IMR-90 (cell line): ENCODE data around the gene CATSPER3.
"Not testable (repeated sequence)": the region's sequence is repeated elsewhere in the genome, so short reads cannot be mapped to it uniquely, and the experiment has no call there.

Source experiments
- BHLHE40 ChIP-seq: fragments of 150-350 bp; IDR thresholded peaks from 2 replicates; pipeline ENCODE4 v1.6.1; 2016; ENCODE audit warnings: mild to moderate bottlenecking, low read depth, low read length
- CEBPB ChIP-seq: IDR thresholded peaks from 2 replicates; pipeline ENCODE4 v1.6.1; 2012; ENCODE audit warnings: low read depth, low read length, improper control_type of control experiment
- CTCF ChIP-seq: conservative IDR thresholded peaks from 2 replicates; pipeline ENCODE4 v1.5.1; 2012; ENCODE audit warnings: mild to moderate bottlenecking, low read depth, low read length, improper control_type of control experiment
- ELK1 ChIP-seq: fragments of 150-350 bp; IDR thresholded peaks from 2 replicates; pipeline ENCODE4 v1.6.1; 2016; ENCODE audit warnings: low read depth, mild to moderate bottlenecking, low read length, moderate library complexity, borderline replicate concordance
- MAFK ChIP-seq: IDR thresholded peaks from 2 replicates; pipeline ENCODE4 v1.6.1; 2012; ENCODE audit warnings: low read depth, low read length, improper control_type of control experiment
- MAZ ChIP-seq: IDR thresholded peaks from 2 replicates; pipeline ENCODE4 v1.6.1; 2012; ENCODE audit warnings: low read depth, mild to moderate bottlenecking, low read length, improper control_type of control experiment, moderate library complexity, borderline replicate concordance
- MXI1 ChIP-seq: IDR thresholded peaks from 2 replicates; pipeline ENCODE4 v1.6.1; 2012; ENCODE audit warnings: low read depth, mild to moderate bottlenecking, low read length, moderate library complexity, borderline replicate concordance
- NFE2L2 ChIP-seq: fragments of 150-350 bp; IDR thresholded peaks from 2 replicates; pipeline ENCODE4 v1.6.1; 2016; ENCODE audit warnings: low read depth, mild to moderate bottlenecking, low read length
- POLR2A ChIP-seq: IDR thresholded peaks from 2 replicates; pipeline ENCODE4 v1.6.1; 2012; ENCODE audit warnings: mild to moderate bottlenecking, low read depth, low read length
- RAD21 ChIP-seq: IDR thresholded peaks from 2 replicates; pipeline ENCODE4 v1.6.1; 2012; ENCODE audit warnings: low read length, improper control_type of control experiment
- RCOR1 ChIP-seq: IDR thresholded peaks from 2 replicates; pipeline ENCODE4 v1.6.1; 2012; ENCODE audit warnings: mild to moderate bottlenecking, low read length, improper control_type of control experiment; ENCODE audit not compliant: insufficient replicate concordance
- RFX5 ChIP-seq: IDR thresholded peaks from 2 replicates; pipeline ENCODE4 v1.8.0; 2012; ENCODE audit warnings: low read depth, mild to moderate bottlenecking, low read length, moderate library complexity
- SMC3 ChIP-seq: fragments of 150-350 bp; IDR thresholded peaks from 2 replicates; pipeline ENCODE4 v1.6.1; 2016; ENCODE audit warnings: low read depth, mild to moderate bottlenecking, antibody characterized with exemption, low read length, moderate library complexity
- USF2 ChIP-seq: fragments of 150-350 bp; IDR thresholded peaks from 2 replicates; pipeline ENCODE4 v1.6.1; 2017; ENCODE audit warnings: mild to moderate bottlenecking, antibody characterized with exemption, low read length, low read depth

- not testable (repeated sequence) for TF ChIP-seq CTCF, RAD21, POLR2A, USF2, ELK1, BHLHE40, RFX5, CEBPB, MXI1, MAZ, MAFK, NFE2L2, RCOR1, SMC3
Measured at GRCh38 chr5:134998068-134998467, 30.4 kb downstream of the CATSPER3 start.
